Epithelial cell of esophagus (primary cell): ENCODE results near the gene PRR16.

Source experiments
- DNase-seq: peaks from one replicate; pipeline ENCODE4 v3.0.0; 2010; ENCODE audit warnings: low read depth
- H3K4me3 ChIP-seq: 2 replicates; pipeline ENCODE4 v1.5.1; 2011; ENCODE audit warnings: mild to moderate bottlenecking, low read length, control low read depth
- TF ChIP-seq, protein P1 (sequence below): IDR thresholded peaks from 2 replicates; pipeline ENCODE4 v1.5.1; 2011; ENCODE audit warnings: low read depth, mild to moderate bottlenecking, low read length, control low read depth, inconsistent platforms; ENCODE audit not compliant: insufficient read depth; ENCODE audit errors: missing control alignments

PRR16 gene

GRCh38 chr5:120552638-120553037 lies 88.5 kb downstream of the PRR16 start:
- no peak overlapping the region for H3K4me3 ChIP-seq
- peak; percentile 20 for DNase-seq
- TF ChIP-seq, protein P1, sequence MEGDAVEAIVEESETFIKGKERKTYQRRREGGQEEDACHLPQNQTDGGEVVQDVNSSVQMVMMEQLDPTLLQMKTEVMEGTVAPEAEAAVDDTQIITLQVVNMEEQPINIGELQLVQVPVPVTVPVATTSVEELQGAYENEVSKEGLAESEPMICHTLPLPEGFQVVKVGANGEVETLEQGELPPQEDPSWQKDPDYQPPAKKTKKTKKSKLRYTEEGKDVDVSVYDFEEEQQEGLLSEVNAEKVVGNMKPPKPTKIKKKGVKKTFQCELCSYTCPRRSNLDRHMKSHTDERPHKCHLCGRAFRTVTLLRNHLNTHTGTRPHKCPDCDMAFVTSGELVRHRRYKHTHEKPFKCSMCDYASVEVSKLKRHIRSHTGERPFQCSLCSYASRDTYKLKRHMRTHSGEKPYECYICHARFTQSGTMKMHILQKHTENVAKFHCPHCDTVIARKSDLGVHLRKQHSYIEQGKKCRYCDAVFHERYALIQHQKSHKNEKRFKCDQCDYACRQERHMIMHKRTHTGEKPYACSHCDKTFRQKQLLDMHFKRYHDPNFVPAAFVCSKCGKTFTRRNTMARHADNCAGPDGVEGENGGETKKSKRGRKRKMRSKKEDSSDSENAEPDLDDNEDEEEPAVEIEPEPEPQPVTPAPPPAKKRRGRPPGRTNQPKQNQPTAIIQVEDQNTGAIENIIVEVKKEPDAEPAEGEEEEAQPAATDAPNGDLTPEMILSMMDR: no peak

- TF ChIP-seq, protein P1: no peak
- no peak for DNase-seq
- no peak overlapping the region for H3K4me3 ChIP-seq
Measured at GRCh38 chr5:120555345-120555744, 91.2 kb downstream of the PRR16 start.

GRCh38 chr5:120564013-120564412 lies 99.9 kb downstream of the PRR16 start:
- DNase-seq: peak; percentile 4
- TF ChIP-seq, protein P1: no peak
- no peak overlapping the region for H3K4me3 ChIP-seq

DNA sequence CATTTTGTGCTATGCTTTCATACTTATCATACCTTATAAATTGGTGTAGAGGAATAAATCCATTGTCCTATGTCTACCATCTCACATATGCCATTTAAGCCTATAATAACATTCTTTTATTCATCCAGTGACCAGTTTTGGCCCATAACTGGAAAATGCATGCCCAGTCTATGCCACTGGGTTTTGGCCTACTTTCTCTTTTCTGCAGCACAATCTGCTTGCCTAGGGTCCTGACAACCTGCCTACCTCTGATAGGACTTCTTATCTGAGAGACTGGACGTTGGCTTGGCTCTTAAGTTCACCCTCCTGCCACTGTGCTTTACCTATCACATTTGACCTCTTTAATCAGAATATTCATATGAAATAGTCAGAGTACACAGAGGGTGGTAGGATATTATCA lies 103.0 kb downstream of the PRR16 start:
- DNase-seq: no peak
- no peak overlapping the region for H3K4me3 ChIP-seq
- TF ChIP-seq, protein P1: no peak

DNA sequence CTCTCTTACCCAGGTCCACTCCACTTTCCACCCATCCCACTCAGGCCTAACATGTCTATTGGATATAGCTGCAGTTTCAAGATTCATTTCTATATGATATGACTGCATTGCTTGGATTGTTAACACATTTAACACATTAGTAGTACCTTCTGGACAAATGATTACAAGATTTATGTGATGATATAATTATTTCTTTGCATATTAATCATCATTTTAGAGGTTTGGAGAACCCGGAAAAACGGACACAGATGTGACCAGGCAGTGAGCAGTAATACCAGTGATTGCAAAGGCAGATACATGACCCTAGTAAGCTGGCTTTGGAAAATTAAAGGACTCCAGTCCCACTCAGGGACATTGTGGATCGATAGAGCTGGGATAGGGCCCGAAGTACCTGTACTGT lies 103.8 kb downstream of the PRR16 start:
- H3K4me3 ChIP-seq: no peak overlapping the region
- TF ChIP-seq, protein P1: no peak
- no peak for DNase-seq

GRCh38 chr5:120568711-120569110 lies 104.6 kb downstream of the PRR16 start:
- TF ChIP-seq, protein P1: no peak
- H3K4me3 ChIP-seq: no peak overlapping the region
- DNase-seq: no peak

GRCh38 chr5:120576588-120576987 lies 112.5 kb downstream of the PRR16 start:
- DNase-seq: no peak
- TF ChIP-seq, protein P1: no peak
- H3K4me3 ChIP-seq: no peak overlapping the region
